Ammon's horn (tissue), 1 donor: ENCODE results near the gene EFNA3.

Source experiments
- DNase-seq: peaks from one replicate; pipeline ENCODE4 v3.0.0-alpha.2; 2016; ENCODE audit warnings: low spot score

The EFNA3 gene, protein sequence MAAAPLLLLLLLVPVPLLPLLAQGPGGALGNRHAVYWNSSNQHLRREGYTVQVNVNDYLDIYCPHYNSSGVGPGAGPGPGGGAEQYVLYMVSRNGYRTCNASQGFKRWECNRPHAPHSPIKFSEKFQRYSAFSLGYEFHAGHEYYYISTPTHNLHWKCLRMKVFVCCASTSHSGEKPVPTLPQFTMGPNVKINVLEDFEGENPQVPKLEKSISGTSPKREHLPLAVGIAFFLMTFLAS

DNA sequence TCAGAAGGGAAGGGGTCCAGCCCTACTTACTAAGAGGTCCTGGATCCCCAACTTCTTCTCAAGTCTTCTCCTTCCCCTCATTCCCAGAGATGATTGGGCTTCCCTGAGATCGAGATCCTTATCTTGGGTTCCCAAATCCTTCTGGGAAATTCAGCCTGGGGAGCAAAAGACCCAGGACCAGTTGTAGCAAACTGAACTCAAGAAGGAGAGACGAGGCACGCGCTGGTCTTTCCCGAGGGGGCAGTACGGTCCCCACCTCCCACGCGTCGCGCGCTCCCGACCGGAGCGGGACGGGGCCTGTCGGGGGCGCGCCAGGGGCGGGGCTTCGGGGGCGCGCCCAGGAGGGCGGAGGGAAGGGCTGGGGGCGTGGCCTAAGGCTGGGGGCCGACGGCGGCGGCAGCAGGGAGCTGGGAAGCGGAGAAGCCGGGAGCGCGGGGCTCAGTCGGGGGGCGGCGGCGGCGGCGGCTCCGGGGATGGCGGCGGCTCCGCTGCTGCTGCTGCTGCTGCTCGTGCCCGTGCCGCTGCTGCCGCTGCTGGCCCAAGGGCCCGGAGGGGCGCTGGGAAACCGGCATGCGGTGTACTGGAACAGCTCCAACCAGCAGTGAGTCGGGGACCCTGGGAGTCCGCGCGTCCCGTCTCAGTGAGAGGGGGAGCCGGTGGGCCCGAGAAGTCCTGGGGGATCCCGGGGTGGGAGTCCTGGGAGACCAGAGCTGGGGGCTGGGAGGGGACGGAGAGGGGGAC lies at the start of gene EFNA3:
Gene EFNA3, plus strand, starts transcription at position 369 of the 741 bp plus-strand sequence. Its CDS starts 105 bp downstream, at position 474.
- peak; percentile 78 for DNase-seq

DNA sequence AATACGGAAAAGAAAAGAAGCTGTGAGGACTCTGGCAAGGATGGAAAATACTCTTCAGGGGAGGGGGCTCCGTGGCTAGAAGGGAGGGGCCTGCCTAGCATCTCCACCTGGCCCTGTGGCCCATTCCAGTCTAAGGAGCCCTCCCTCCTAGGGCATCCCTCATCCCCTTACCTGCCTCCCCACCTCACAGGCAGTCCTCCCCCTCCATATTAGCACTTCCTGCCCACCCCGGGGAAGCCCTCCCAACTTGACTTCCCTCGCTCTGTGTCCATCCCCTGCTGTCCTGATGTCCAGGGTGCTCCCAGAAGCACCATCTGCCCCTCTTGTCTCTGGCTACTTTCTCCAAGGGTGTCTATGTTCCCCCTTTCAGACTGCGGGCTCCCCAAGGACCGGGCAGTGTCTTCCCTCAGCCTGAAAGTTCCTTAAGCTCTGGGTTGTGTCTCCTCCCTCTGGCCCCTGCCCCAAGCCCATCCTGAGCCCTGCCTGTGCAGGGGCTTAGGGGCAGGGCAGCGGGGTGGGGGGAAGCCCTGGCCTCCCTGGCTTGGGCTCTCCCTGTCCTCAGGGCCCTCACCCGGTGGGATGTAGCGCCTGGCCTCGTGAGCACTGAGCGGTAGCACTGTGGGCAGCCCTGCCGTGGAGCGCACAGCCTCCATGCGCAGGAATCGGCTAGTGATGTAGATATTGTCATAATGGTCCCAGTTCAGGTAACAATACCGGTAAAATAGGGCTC lies 49.0 kb upstream of the EFNA3 start:
- DNase-seq: no peak

DNA sequence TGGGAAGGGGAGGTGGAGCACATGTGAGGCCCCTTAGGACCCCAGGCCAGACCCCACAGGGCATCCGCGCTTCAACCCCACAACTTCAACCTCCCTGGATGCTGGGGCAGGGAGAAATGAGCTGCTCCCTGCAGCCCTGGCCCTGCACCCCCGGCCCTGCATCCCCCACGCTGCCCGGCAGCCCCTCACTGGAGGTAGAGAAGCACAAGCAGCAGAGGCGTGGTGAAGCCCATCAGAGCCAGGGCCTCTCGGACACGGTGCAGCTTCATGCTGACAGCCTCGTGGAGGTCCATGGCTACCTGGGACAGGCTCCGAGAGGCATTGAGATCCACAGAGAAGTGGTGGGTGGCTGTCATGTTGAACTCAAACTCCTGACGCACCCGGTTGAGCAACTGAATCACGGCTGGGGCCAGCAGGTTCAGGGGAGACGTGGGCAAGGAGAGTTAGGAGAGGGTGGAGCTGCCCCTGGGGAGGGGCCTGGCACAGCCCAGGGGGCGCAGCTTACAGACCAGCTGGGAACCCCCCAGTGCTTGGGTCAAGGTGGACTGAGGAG lies 48.3 kb upstream of the EFNA3 start:
- no peak for DNase-seq

GRCh38 chr1:155030899-155031298 lies 47.7 kb upstream of the EFNA3 start:
- no peak for DNase-seq

DNA sequence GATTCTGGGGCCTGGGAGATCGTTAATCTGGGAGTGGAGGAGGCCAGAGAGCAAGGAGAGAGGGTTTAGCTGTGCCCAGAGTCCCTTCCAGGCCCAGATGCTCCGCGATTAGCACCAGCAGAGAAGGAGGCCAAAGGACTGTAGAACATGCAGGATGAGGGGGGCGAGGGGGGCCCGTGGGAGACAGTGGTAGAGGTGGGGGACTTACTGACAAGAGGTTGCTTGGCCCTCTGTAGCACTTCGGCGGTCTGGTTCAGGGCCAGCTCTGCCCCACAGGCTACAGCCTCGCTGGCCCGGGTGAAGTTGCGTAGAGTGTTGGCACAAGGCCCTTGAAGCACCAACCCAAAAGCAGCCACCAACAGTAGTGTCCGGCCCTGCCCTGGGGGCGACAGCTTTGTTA lies 45.8 kb upstream of the EFNA3 start:
- no peak for DNase-seq

DNA sequence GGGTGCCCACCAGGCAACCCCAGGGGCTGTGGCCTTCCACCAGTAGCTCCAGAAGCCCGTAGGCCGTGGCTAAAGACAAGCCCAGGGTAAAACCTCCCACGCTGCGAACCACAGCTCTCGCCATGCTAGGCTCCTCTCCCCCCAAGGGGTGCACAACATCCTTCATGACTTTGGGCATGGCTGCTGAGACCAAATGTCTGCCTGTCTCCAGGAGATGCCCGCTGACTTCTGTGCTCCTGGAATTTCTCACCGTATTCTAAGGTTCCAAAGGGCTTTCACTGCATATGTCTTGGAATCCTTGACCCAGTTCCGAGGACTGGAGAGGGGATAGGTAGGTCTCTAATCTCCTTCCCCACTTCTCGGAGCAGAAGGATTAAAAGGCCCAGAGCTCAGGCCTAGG lies 45.1 kb upstream of the EFNA3 start, which contains the start of the genes DCST1 and DCST2:
Gene DCST1, plus strand, starts transcription at position 301 of the 400 bp plus-strand sequence. CDS start 213 bp downstream, outside the sequence.
Gene DCST2, minus strand, starts transcription at position 258 of the 400 bp plus-strand sequence. Its CDS starts 80 bp downstream, at position 178.
- DNase-seq: no peak

DNA sequence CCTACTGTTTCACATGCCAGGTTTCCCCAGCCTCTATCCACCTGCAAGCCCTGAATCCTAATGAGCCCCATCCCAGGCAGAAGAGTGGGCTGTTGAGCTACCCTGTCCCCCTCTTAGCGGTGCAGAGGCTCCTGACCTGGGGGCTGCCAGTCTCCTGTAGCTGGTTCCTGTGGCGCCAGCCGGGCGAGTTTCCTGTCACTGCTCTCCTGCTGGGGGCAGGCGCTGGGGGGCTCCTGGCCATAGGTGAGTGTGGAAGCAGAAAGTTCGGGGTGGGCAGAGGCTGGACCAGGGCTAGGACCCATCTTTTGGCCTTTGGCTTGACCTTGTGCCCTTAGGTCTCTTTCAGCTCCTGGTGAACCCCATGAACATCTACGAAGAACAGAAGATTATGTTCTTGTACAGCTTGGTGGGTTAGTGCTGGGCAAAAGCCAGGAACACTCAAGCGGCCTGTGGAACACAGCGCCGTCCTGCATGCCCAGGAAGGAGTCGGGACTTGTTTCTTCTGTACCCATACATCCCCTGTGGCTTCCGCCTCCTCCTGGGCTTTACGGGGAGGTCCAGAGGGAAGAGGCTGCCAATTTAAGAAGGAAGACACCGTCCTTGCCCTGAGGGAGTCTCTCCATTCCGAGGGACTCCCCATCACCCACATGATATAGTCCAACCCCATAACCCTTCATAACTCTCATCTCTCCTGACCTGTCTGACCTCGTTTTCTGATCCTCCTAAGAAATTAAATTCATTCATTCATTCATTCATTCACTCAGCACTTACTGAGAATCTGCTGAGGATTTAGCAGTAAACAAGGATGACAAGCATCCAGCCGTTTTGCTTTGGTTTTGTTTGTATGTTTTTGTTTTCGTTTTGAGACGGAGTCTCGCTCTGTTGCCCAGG lies 44.1 kb upstream of the EFNA3 start:
- no peak for DNase-seq

GRCh38 chr1:155035936-155036335 lies 42.7 kb upstream of the EFNA3 start:
- DNase-seq: no peak

DNA sequence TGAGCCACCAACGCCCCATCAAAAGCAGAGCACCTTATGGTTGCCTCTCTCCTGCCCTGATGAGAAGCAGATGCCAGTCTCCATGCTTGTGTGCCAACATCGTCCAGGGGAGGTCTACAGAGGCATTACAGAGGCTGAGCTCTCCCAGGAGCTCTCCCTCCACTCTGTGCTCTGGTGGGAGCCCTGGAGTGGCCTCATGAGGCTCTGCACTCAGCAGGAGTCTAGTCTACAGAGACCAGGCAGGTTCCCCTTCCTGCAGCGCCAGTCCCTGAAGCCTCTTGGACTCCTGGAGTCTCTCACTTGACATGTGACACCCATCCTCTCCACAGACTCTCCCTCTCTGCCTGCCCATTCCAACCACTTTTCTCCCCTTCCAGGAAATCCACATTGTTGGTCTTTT lies 41.6 kb upstream of the EFNA3 start:
- no peak for DNase-seq

DNA sequence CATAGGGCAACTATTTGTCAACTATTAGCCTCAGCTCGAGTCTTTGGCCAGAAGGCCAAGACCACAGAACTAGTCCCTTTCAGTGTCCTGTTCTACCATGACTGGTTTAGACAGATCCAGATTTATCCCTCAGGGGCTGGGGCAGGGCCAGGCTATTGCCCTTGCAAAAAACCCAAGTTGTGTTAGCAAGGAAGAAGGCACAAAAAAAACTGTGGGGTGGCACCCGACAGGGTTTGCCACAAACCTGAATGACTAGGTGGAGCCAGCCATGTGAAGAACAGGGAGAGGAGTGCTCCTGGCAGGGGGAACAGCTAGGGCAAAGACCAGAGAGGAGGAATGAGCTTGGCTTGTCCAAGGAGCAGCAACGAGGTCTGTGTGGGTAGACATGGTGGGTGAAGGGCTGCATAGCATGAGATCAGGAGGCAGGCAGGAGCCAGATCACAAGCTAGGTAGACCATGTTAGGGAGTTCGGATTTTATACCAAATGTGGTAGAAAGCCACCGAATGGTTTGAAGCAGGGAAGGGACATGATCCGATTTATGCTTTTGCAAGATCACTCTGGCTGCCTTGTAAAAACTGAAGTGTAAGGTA lies 40.7 kb upstream of the EFNA3 start:
- DNase-seq: no peak

DNA sequence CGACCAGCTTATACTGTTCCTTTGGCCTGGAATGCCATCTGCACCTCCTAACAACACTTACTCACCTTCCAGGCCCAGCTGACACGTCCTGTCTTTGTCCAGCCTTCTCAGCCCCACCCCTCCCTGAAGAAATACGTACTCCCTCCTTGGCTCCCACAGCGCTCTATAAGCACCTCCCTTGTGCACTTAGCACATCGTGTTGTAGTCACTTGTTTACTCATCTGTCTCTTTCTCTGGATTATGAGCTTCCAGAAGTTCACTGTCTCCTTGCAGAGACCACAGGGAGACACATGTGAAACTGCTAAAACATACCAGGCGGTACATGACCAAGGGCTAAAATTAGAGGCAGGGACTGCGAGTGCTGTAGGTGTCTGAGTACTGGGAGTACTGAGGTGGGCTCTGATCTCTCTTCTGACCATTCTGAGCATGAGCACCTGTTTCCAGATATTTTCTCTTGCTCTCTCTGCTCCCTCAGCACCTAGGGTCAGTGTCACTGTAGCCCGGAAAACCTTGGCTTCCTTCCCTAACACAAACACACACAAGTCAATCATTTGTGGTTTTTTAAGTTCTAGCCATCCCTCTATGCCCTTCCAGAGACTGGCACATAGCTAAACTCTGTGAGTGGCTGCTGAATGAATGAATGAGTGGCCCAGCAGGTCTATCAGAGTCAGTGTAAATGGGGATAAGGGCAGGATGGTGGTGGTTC lies 39.9 kb upstream of the EFNA3 start:
- DNase-seq: no peak

DNA sequence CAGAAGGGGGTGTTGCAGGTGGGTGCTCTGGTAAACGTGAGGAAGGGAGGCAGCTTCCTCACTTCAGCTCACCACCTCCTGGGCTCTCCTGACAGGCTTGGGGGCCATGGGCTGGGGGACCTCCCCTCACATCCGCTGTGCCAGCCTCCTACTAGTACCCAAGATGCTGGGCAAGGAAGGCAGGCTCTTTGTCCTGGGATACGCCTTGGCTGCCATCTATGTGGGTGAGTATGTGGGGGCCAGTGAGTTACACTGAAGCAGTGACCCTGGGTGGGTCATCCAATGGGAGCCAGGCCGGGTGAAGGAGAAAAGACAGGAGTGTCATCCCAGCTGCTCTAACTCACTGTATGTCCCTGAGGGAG lies 39.3 kb upstream of the EFNA3 start:
- DNase-seq: no peak

GRCh38 chr1:155040358-155041093 lies 38.1 kb upstream of the EFNA3 start:
- no peak for DNase-seq

- DNase-seq: no peak
Measured at GRCh38 chr1:155042789-155043188, 35.8 kb upstream of the EFNA3 start.

GRCh38 chr1:155043301-155043702 lies 35.3 kb upstream of the EFNA3 start:
- no peak for DNase-seq

GRCh38 chr1:155043793-155044192 lies 34.8 kb upstream of the EFNA3 start:
- no peak for DNase-seq

DNA sequence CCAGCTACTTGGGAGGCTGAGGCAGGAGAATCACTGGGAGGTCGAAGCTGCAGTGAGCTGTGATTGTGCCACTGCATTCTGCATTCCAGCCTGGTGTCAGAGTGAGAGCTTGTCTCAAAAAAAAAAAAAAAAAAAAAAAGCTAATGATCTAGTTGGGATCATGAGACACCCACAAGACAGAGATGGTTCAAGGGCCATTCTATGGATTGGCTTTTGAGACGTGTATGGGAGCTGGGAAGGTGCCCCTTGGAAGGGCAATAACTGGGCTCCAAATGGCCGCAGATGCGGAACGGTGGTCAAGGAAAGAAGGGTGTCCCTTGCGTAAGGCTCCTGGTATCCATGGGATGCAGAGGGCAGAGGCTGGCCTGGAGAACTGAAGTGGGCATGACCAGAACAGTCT lies 34.3 kb upstream of the EFNA3 start:
- DNase-seq: no peak

DNA sequence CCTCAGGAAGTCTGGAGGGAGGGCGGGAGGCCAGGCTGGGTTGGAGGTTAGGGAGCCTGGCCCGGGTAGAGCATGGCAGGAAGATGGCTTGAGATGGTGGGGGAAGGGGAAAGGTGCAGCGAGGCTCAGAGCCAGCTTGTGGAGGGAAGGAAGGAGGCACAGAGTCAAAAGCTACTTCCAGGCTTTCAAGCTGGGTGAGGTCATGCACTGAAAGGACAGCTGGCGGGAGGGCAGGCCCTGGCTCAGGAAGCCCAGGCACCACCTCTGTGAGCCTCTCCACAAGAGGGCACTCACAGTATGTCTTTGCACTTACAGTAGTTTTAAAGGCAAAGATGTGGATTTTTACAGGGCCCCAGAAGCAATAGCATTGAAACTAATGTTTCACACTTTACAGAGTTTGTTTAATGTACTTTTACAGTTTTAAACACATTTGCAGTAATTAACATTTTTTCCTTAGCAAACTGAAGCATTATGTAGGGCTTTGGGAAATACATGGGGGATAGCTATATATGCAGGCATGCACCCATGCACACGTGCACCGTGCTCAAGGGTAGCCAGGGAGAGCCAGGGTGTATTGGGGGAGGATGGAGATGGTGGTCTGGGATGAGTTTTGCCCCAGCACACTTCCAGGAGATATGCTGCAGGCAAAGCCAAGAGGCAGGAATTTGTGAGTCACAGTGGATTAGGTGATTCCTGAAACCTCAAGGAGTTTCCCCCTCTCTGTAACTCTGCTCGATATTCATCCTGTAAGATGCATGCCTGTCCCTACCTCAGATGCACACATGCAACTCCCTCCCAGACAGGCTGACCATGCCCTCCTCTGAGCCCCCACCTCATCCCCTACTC lies 33.6 kb upstream of the EFNA3 start:
- DNase-seq: peak; percentile 90
